K562 (cell line): ENCODE results near the gene CACNA1I. TPM values are rescaled to one million over a fixed set of nuclear protein-coding genes. Genes with fewer than 3 reads are reported as not detected.

Experiments
- BCL6 ChIP-seq: fragments of 250-450 bp; sonication (Bioruptor Pico); IDR thresholded peaks from 2 replicates; pipeline ENCODE4 v1.4.0; 2020
- DDX20 ChIP-seq: fragments of 450-650 bp; IDR thresholded peaks from 2 replicates; pipeline ENCODE4 v1.6.1; 2016; ENCODE audit warnings: missing genetic modification characterization, low read depth, mild to moderate bottlenecking, missing compliant biosample characterization, moderate library complexity
- EZH2 ChIP-seq: IDR thresholded peaks from 2 replicates; pipeline ENCODE4 v1.6.1; 2012; ENCODE audit warnings: low read depth, mild to moderate bottlenecking, inconsistent platforms, low read length, borderline replicate concordance
- FOXA1 ChIP-seq: fragments of 450-650 bp; IDR thresholded peaks from 2 replicates; pipeline ENCODE4 v1.6.1; 2016; ENCODE audit warnings: mild to moderate bottlenecking, borderline replicate concordance
- GATAD2B ChIP-seq: fragments of 450-650 bp; IDR thresholded peaks from 2 replicates; pipeline ENCODE4 v1.6.1; 2017; ENCODE audit warnings: mild to moderate bottlenecking, borderline replicate concordance
- MAFG ChIP-seq: fragments of 450-650 bp; conservative IDR thresholded peaks from 2 replicates; pipeline ENCODE4 v1.6.1; 2016; ENCODE audit warnings: missing genetic modification characterization, missing compliant biosample characterization
- MYBL2 ChIP-seq, 2 experiments: fragments of 450-650 bp in 1 of 2; sonication (generic) in 1 of 2; formaldehyde crosslinking in 1 of 2; IDR thresholded peaks; 2 replicates each; pipeline versions ENCODE4 v1.6.1 to v1.8.1; 2017 to 2022; ENCODE audit warnings: borderline replicate concordance in 1 of 2, inconsistent platforms in 1 of 2, low read depth in 1 of 2, mild to moderate bottlenecking in 1 of 2, missing genetic modification reagents in 1 of 2, moderate library complexity in 1 of 2
- NCOA1 ChIP-seq: fragments of 450-650 bp; IDR thresholded peaks from 2 replicates; pipeline ENCODE4 v1.6.1; 2016; ENCODE audit warnings: low read depth
- OTX1 ChIP-seq: fragments of 450-650 bp; formaldehyde crosslinking; IDR thresholded peaks from 2 replicates; pipeline ENCODE4 v1.4.0; 2022; ENCODE audit warnings: mild to moderate bottlenecking
- RBBP5 ChIP-seq: fragments of 200-600 bp; sonication (generic); IDR thresholded peaks from 2 replicates; pipeline ENCODE4 v1.6.1; 2012; ENCODE audit warnings: borderline replicate concordance, mild to moderate bottlenecking, low read length, control low read depth, inconsistent platforms; ENCODE audit not compliant: insufficient read depth, poor library complexity, severe bottlenecking
- SMAD1 ChIP-seq: fragments of 150-350 bp; IDR thresholded peaks from 2 replicates; pipeline ENCODE4 v1.6.1; 2014; ENCODE audit warnings: low read length, low read depth; ENCODE audit not compliant: partially characterized antibody
- TCF3 ChIP-seq: sonication (generic); formaldehyde crosslinking; IDR thresholded peaks from 2 replicates; pipeline ENCODE4 v1.4.0; 2020; ENCODE audit warnings: mild to moderate bottlenecking, missing genetic modification reagents
- ZNF165 ChIP-seq: fragments of 250-450 bp; sonication (Bioruptor Pico); IDR thresholded peaks from 2 replicates; pipeline ENCODE4 v1.4.0; 2020; ENCODE audit warnings: borderline replicate concordance
- ZNF75A ChIP-seq: fragments of 450-650 bp; formaldehyde crosslinking; IDR thresholded peaks from 2 replicates; pipeline ENCODE4 v1.4.0; 2020; ENCODE audit warnings: mild to moderate bottlenecking
- polyA plus RNA-seq, 8 experiments: library from polyadenylated mRNA; depleted of rRNA in 4 of 8; stranded (reverse) in 5 of 8; unstranded in 3 of 8; fragments of >200 nt; fragmentation: Nextera tagmentation in 2 of 8; fragmentation: Illumina TruSeq in 1 of 8; extraction: Ambion mirVana in 2 of 8; extraction: Trizol in 1 of 8; gene quantifications; 2 replicates each; pipeline versions ENCODE4 v1.2.1 to v1.2.3, GENCODE V29; 2011 to 2014; ENCODE audit warnings: inconsistent platforms in 1 of 8, missing spikeins in 1 of 8
- total RNA-seq, 7 experiments: library from RNA; depleted of rRNA in 6 of 7; stranded (reverse); fragments of >200 nt in 6 of 7; fragmentation: Illumina TruSeq in 2 of 7; extraction: Trizol in 2 of 7; gene quantifications; 2 replicates each; pipeline versions ENCODE4 v1.2.1 to v1.2.3, GENCODE V29; 2011 to 2021; ENCODE audit warnings: low replicate concordance in 1 of 7
- TF ChIP-seq, protein P1 (sequence below): sonication (generic); formaldehyde crosslinking; IDR thresholded peaks from 2 replicates; pipeline ENCODE4 v1.8.0; 2023; ENCODE audit warnings: missing genetic modification reagents, mild to moderate bottlenecking, borderline replicate concordance
- TF ChIP-seq, protein P2 (sequence below): fragments of 450-650 bp; IDR thresholded peaks from 2 replicates; pipeline ENCODE4 v1.6.1; 2016; ENCODE audit warnings: missing biosample characterization, missing genetic modification characterization
- TF ChIP-seq, protein P3 (sequence below): fragments of 450-650 bp; formaldehyde crosslinking; conservative IDR thresholded peaks from 2 replicates; pipeline ENCODE4 v1.4.0; 2022; ENCODE audit warnings: mild to moderate bottlenecking, missing genetic modification characterization

The CACNA1I gene
- total and polyA plus RNA-seq, 9 of the 15 experiments (the other 6 are each of a cell fraction or from before 2014, with no cell fraction given): 0.01 to 0.79 (median 0.32) TPM; not detected in 1

DNA sequence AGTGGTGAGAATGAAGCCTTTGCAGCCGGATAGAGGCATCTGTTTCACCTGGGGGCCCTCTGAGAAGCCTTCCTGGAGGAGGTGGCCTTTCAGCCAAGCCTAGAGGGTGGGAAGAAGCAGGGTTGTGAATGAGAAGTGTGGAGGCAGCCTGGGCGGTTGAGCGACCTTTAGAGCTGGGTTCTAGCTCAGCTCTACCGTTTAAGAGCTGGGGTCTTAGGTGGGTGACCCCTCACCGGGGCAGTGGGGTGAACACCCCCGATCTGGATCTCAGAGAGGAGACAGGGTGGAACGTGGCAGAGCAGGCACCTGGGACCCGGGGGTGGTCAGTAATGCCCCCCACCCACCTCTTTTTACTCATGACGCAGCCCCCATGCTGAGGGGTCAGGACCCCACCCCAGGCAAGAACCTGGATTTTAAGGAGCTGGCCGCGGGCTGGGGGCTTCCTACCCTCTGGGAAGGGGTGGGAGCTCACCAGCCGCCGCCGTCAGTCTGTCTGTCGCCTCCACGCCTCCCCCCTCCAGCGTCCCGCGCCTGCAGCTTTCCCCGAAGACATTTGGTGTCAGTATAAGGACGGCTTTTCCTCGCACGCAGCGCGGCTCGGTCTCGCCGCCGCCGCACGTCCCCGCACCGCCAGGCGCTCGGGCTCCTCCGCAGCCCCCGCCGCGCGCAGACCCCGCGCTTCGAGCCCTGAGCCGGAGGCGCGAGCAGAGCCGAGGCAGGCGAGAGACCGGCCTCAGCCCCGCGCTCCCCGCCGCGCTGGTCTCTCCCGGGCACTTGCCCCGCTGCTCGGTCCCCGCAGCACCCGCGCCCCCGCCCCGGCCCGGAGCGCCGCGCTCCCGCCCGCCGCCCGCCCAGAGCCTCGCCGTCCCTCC lies 13.3 kb upstream of the CACNA1I start (continued):
- TF ChIP-seq TCF3 (CRISPR knock-in tag) (no peak), SMAD1 (no peak), OTX1 (CRISPR knock-in tag) (no peak), BCL6 (CRISPR knock-in tag) (no peak), ZNF75A (CRISPR knock-in tag) (no peak), EZH2 (no peak), MYBL2 (IDR thresholded peaks at IDR 0.05; ENCODE audit: low read depth) (no peak), MYBL2 (CRISPR knock-in tag; IDR thresholded peaks at IDR 0.05; ENCODE audit: borderline replicate concordance) (no peak), ZNF165 (CRISPR knock-in tag) (no peak), GATAD2B (0 out of 2 replicates have a peak, but pooled peaks have one; percentile 48), DDX20 (no peak), MAFG (tag) (no peak), RBBP5 (peak; percentile 34), FOXA1 (no peak), NCOA1 (no peak)
- TF ChIP-seq, protein P1, sequence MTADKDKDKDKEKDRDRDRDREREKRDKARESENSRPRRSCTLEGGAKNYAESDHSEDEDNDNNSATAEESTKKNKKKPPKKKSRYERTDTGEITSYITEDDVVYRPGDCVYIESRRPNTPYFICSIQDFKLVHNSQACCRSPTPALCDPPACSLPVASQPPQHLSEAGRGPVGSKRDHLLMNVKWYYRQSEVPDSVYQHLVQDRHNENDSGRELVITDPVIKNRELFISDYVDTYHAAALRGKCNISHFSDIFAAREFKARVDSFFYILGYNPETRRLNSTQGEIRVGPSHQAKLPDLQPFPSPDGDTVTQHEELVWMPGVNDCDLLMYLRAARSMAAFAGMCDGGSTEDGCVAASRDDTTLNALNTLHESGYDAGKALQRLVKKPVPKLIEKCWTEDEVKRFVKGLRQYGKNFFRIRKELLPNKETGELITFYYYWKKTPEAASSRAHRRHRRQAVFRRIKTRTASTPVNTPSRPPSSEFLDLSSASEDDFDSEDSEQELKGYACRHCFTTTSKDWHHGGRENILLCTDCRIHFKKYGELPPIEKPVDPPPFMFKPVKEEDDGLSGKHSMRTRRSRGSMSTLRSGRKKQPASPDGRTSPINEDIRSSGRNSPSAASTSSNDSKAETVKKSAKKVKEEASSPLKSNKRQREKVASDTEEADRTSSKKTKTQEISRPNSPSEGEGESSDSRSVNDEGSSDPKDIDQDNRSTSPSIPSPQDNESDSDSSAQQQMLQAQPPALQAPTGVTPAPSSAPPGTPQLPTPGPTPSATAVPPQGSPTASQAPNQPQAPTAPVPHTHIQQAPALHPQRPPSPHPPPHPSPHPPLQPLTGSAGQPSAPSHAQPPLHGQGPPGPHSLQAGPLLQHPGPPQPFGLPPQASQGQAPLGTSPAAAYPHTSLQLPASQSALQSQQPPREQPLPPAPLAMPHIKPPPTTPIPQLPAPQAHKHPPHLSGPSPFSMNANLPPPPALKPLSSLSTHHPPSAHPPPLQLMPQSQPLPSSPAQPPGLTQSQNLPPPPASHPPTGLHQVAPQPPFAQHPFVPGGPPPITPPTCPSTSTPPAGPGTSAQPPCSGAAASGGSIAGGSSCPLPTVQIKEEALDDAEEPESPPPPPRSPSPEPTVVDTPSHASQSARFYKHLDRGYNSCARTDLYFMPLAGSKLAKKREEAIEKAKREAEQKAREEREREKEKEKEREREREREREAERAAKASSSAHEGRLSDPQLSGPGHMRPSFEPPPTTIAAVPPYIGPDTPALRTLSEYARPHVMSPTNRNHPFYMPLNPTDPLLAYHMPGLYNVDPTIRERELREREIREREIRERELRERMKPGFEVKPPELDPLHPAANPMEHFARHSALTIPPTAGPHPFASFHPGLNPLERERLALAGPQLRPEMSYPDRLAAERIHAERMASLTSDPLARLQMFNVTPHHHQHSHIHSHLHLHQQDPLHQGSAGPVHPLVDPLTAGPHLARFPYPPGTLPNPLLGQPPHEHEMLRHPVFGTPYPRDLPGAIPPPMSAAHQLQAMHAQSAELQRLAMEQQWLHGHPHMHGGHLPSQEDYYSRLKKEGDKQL: no peak
- TF ChIP-seq, protein P2, sequence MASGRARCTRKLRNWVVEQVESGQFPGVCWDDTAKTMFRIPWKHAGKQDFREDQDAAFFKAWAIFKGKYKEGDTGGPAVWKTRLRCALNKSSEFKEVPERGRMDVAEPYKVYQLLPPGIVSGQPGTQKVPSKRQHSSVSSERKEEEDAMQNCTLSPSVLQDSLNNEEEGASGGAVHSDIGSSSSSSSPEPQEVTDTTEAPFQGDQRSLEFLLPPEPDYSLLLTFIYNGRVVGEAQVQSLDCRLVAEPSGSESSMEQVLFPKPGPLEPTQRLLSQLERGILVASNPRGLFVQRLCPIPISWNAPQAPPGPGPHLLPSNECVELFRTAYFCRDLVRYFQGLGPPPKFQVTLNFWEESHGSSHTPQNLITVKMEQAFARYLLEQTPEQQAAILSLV (tag): no peak
- TF ChIP-seq, protein P3, sequence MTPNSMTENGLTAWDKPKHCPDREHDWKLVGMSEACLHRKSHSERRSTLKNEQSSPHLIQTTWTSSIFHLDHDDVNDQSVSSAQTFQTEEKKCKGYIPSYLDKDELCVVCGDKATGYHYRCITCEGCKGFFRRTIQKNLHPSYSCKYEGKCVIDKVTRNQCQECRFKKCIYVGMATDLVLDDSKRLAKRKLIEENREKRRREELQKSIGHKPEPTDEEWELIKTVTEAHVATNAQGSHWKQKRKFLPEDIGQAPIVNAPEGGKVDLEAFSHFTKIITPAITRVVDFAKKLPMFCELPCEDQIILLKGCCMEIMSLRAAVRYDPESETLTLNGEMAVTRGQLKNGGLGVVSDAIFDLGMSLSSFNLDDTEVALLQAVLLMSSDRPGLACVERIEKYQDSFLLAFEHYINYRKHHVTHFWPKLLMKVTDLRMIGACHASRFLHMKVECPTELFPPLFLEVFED (CRISPR knock-in tag): no peak
